Activated naive CD4-positive, alpha-beta T cell treated with anti-CD3 and anti-CD28 coated beads, Interleukin-2, amount 50 U/mL, for 24 hours (primary cell): Measurements from ENCODE around the gene SLC1A2.
A peak's percentile ranks its signal among the peaks of the same experiment; 100 is the strongest.

ENCODE experiments used
- H3K27ac Mint-ChIP-seq: one replicate; pipeline ENCODE4 v1.8.0; 2021; ENCODE audit warnings: mild to moderate bottlenecking, mixed read lengths
- H3K27me3 Mint-ChIP-seq: one replicate; pipeline ENCODE4 v1.8.0; 2021; ENCODE audit warnings: mixed read lengths
- H3K36me3 Mint-ChIP-seq: one replicate; pipeline ENCODE4 v1.8.0; 2021; ENCODE audit warnings: mixed read lengths
- H3K4me1 Mint-ChIP-seq: one replicate; pipeline ENCODE4 v1.8.0; 2021; ENCODE audit warnings: mixed read lengths
- H3K4me3 Mint-ChIP-seq: one replicate; pipeline ENCODE4 v1.8.0; 2021; ENCODE audit warnings: mild to moderate bottlenecking, mixed read lengths
- H3K9me3 Mint-ChIP-seq: one replicate; pipeline ENCODE4 v1.8.0; 2021; ENCODE audit warnings: mixed read lengths

Gene SLC1A2

DNA sequence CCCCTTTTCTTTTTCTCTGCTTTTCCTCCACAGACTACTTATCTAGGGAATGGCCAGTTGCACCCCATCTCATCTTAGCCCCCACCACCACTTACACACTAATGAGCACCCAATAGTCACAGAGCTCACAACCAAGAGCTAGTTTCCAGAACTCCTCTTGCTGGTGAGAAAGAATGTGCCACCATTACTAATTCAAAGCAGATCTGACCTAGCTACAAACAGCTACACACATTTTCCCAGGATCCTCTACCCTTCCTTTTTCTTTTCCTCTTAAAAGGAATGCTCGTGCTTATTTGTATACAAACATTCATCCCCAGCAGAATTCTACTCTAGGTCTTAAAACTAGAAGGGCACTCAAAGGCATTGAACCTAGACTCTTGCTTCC is 143.6 kb downstream of the SLC1A2 start:
- H3K4me1 Mint-ChIP-seq = peaks cover 54% of the 10 kb centered on the region
- no peak overlapping the region for H3K4me3 Mint-ChIP-seq
- H3K36me3 Mint-ChIP-seq = no peaks in the 10 kb centered on the region
- H3K27me3 Mint-ChIP-seq = no peaks in the 10 kb centered on the region
- no peak overlapping the region for H3K27ac Mint-ChIP-seq
- peaks cover 5% of the 10 kb centered on the region for H3K9me3 Mint-ChIP-seq

DNA sequence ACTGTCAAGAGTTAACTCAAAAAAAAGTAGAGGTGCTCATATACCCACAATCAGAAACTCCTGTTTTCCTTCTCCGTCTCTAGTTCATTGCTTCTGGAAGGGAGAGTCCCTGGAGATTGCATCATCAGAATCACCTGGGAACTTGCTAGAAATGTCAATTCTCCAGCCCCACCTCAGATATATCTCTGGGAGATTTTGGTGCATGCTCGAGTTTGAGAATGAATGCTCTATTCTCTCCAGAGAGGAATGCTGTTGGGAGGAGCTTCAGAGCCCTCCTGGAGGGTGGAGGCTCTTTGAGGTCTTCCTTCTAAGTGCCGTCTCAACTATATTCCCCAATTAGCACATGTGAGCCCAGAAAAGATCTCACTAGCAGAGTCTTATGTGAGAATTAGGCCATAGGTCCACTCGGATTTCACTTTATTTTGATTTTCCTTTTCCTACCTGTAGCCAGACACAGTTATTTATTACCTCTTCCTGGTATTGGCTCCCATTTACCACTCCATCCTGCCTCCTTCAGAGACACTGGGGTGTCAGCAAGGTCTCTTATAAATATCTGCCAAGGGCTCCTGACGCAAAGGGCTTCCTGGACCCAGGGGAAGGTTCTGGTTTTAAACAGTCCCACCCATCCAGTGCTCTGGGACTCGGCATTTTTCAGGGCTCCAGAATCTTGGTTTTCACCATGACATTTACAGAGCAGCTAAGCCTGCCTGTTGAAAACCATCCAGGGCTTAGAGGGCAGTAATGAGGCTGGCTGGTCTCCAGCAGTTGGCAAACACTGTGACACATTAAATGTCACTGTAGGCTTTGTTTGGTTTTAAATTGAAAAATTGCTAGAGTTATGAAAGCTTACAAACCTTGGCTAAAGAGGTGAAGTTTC is 144.2 kb downstream of the SLC1A2 start:
- no peaks in the 10 kb centered on the region for H3K36me3 Mint-ChIP-seq
- no peak overlapping the region for H3K27ac Mint-ChIP-seq
- H3K4me1 Mint-ChIP-seq = peaks cover 58% of the 10 kb centered on the region
- no peak overlapping the region for H3K4me3 Mint-ChIP-seq
- H3K27me3 Mint-ChIP-seq = no peaks in the 10 kb centered on the region
- H3K9me3 Mint-ChIP-seq = peaks cover 8% of the 10 kb centered on the region

DNA sequence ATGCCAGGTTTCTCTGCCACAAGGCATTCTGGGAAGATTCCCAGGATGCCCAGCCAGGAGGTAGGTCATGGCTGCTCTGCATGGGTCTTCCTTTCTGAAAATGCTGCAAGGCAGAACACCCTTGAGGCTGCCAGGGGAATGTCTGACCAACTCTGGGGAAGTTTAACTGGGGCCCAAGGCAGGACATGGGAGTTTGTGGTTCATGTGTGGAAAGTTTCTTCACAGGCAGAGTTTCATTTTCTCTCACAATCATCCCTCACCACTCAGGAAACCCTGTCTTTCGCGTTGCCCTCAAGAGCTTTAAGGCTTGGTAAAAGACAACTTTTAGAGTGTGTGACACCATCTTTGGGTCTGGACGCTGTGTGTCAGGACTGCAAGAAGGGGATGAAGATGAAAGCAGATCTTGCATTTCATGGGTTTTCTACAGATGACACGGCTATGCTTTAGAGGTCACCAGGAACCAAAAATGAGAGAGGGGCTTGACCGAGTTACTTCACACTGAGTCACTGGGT is 146.9 kb downstream of the SLC1A2 start:
- Mint-ChIP-seq H3K27ac (peak overlapping the region; percentile 79), H3K4me3 (peak overlapping the region; percentile 51), H3K4me1 (peaks cover 58% of the 10 kb centered on the region), H3K9me3 (peaks cover 8% of the 10 kb centered on the region), H3K36me3 (no peaks in the 10 kb centered on the region), H3K27me3 (no peaks in the 10 kb centered on the region)

DNA sequence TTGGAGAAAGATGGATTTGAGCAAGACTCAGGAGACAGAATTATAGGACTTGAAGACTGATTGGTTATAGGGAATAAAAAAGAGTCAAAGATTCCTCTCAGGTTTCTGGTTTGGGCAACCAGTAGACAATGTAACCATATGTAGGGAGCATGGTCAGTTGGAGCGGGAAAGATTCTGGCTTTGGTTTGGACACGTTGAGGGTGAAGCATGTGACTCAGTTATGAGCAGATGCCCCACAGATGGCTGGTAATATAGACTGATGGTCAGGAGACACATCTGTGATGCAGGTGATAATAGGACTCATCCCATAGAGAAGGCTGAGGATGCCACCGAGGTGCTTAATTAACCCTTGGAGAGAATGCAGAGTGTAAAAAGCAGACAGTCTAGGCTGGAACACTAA is 148.3 kb downstream of the SLC1A2 start:
- Mint-ChIP-seq H3K27ac (peak overlapping the region; percentile 32), H3K36me3 (no peaks in the 10 kb centered on the region), H3K4me3 (no peak overlapping the region), H3K4me1 (peaks cover 62% of the 10 kb centered on the region), H3K9me3 (peaks cover 8% of the 10 kb centered on the region), H3K27me3 (no peaks in the 10 kb centered on the region)

DNA sequence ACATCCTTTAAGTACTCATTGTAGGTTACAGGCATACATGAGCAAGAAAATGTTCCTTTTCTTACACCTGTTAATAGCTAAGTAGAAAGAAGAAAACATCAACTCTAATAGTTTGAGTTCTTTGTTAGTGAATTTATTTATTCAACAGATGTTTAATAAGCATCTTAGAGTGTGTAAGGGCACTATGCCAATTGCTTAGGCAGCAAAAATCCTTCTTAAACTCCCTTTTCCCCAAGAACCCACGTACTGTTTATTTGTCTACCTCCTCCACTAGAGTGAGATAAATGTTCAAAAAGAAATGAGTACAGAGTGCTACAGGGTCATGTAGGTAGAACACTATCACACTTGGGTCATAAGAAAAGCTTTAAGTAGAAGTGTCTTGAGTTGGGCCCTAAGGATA is 149.0 kb downstream of the SLC1A2 start:
- H3K27ac Mint-ChIP-seq = no peak overlapping the region
- H3K9me3 Mint-ChIP-seq = peaks cover 8% of the 10 kb centered on the region
- H3K27me3 Mint-ChIP-seq = no peaks in the 10 kb centered on the region
- no peak overlapping the region for H3K4me3 Mint-ChIP-seq
- H3K4me1 Mint-ChIP-seq = peaks cover 61% of the 10 kb centered on the region
- no peaks in the 10 kb centered on the region for H3K36me3 Mint-ChIP-seq

DNA sequence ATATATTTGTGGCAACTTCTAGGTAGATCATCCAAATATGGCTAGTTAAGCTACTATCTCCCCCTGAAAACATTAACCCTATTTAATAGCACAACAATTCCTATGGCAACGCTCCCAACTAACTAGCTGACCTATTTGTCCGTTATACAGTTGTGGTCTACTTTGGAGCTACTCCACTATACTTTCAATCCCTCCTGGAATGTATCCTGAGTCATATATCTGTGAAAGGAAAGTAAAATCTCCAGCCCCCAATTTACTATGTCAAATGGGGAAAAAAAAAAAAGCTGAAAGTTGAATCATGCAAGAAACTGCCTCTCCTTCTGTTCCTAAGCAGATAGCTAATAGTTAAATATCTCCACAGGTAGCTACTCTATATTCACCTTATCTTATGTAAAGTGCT is 151.9 kb downstream of the SLC1A2 start:
- H3K27me3 Mint-ChIP-seq = no peaks in the 10 kb centered on the region
- H3K4me1 Mint-ChIP-seq = peaks cover 35% of the 10 kb centered on the region
- H3K36me3 Mint-ChIP-seq = no peaks in the 10 kb centered on the region
- H3K9me3 Mint-ChIP-seq = peaks cover 8% of the 10 kb centered on the region
- no peak overlapping the region for H3K4me3 Mint-ChIP-seq
- no peak overlapping the region for H3K27ac Mint-ChIP-seq

DNA sequence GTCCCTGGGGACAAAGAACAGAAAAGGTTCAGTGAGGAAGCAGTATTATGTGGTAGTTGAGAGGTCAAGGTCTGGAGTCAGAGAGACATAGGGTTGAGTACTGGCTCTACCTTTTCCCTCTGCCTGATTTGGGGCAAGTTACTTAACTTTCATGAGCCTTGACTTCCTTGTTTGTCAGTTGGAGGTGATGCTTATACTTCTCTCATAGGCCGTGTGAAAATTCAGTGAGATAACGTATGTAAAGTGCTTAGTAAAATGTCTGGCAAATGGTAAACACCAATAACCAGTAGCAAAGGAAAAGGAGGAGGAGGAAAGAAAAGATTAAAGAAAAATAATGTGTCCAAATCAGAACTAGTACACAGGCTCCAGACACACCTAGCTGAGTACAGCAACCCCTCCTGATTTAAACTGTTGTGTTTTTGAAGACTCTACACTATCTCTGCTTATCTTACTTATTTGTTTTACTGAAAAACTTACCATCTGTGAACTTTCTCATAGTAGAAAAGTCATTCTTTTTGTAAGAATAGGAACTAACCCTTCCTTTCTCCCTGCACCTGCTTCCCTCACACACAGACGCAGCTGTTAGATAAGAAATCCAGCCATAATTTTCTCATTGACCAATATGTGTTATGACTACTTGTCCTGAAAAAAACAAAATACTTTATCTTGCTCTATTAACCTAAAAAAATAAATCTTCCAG is 153.5 kb downstream of the SLC1A2 start:
- H3K9me3 Mint-ChIP-seq = peaks cover 4% of the 10 kb centered on the region
- H3K4me3 Mint-ChIP-seq = no peak overlapping the region
- no peaks in the 10 kb centered on the region for H3K36me3 Mint-ChIP-seq
- H3K27ac Mint-ChIP-seq = no peak overlapping the region
- H3K4me1 Mint-ChIP-seq = peaks cover 20% of the 10 kb centered on the region
- no peaks in the 10 kb centered on the region for H3K27me3 Mint-ChIP-seq

DNA sequence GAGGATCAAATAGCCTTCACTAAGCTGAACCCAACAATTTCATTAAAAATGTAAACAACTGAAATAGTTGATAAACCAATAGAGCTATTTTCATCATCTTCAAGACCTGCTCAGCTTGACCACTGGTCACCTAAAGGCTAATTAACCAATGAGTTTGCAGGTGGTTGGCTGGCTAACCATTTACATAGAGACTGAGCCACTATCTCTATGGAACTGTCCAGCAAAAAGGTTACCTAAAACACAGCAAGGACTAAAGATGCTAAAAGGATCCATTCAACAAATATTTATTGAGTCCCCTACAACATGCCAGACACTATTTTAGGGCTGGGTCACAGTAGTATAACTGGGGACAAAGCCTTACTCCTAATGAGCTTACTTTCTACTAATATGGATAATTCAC is 156.6 kb downstream of the SLC1A2 start:
- Mint-ChIP-seq H3K27me3 (no peaks in the 10 kb centered on the region), H3K4me3 (no peak overlapping the region), H3K36me3 (no peaks in the 10 kb centered on the region), H3K9me3 (no peaks in the 10 kb centered on the region), H3K4me1 (peaks cover 29% of the 10 kb centered on the region), H3K27ac (no peak overlapping the region)

DNA sequence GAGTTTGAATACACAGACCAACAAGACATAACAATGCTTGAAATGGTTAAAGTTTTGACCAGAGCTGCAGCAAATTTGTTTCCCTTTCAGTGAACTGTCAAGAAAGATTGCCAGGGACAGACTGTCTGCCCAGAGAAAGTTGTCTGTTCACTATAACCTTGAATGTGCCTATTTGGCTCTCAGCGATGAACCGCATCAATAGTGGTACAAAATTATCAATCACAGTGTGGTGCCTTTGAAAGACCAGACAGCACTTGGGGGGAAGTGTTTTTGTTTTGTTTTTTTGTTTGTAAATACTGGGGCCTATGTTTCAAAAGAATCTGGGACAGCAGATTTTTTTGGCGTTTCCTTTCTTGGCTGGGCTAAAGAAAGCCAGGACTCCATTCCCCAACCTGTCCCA is 157.3 kb downstream of the SLC1A2 start:
- no peak overlapping the region for H3K27ac Mint-ChIP-seq
- no peaks in the 10 kb centered on the region for H3K9me3 Mint-ChIP-seq
- no peaks in the 10 kb centered on the region for H3K27me3 Mint-ChIP-seq
- H3K36me3 Mint-ChIP-seq = no peaks in the 10 kb centered on the region
- H3K4me1 Mint-ChIP-seq = peaks cover 36% of the 10 kb centered on the region
- H3K4me3 Mint-ChIP-seq = no peak overlapping the region

DNA sequence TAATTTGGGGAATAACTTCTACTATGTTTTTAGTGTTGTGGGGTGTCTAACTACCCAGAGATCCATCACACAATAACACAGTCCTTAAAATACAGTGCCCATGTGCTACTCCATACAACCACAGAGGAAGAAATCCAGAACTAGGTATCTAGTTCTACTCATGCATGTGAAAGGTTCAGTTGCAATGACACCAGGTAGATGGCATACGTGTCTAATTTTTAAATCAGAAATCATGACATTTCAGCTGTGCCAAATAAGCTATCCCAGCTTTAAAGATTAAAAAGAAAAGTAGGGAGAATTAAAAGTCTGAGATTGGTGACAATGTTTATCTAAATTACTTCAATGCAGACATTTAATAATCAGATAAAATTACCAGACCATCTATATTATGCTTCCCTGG is 158.2 kb downstream of the SLC1A2 start:
- no peaks in the 10 kb centered on the region for H3K27me3 Mint-ChIP-seq
- no peaks in the 10 kb centered on the region for H3K36me3 Mint-ChIP-seq
- H3K4me1 Mint-ChIP-seq = peaks cover 36% of the 10 kb centered on the region
- H3K4me3 Mint-ChIP-seq = no peak overlapping the region
- no peaks in the 10 kb centered on the region for H3K9me3 Mint-ChIP-seq
- H3K27ac Mint-ChIP-seq = no peak overlapping the region

DNA sequence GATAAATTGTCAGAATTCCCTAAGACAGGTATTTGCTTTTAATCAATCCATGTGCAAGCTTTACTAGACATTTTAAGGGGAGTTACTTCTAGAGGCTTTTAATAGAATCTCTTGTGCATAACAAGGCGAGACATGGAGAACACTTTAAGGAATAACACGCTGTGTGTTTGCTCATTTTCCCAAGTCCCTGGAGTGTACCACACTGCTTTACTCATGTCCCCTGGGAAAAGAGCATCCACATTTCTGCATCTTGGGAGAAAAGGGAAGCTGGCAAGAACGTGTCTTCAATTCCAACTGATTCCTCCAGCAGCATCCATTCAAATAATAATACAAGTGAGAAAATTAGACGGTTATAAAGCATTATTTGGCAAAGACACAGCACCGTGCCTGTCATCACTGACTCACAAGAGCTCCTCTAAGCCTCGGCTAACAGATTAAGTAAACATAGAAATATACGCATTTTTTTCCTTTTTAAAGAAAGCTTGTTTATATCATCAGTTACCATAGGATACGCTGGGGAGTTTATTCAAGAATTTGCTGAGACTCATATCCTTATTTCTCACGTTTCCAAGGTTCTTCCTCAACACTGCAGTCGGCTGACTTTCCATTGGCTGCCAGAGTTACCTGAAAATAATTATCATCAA is 158.9 kb downstream of the SLC1A2 start:
- Mint-ChIP-seq H3K4me3 (no peak overlapping the region), H3K4me1 (peaks cover 37% of the 10 kb centered on the region), H3K27me3 (no peaks in the 10 kb centered on the region), H3K36me3 (no peaks in the 10 kb centered on the region), H3K27ac (peak overlapping the region; percentile 1), H3K9me3 (no peaks in the 10 kb centered on the region)

DNA sequence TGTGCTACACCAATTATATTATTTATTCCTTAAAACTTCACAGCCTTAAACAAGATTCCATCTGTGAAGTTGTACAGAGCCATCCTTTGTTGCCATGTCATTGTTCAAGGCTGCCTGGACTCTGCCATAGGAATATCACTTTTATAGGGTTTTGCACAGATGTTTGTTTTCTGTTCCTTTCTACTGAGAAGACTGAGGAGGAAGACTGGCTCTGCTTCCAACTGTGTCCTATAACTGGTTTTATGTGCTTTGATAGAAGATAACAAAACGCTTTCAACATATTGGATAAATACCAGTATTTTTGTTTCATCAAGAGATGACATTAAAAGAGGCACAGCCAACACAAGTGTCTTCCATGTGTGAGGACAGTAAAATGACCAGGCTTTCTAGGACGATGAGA is 159.8 kb downstream of the SLC1A2 start:
- H3K27ac Mint-ChIP-seq = no peak overlapping the region
- no peaks in the 10 kb centered on the region for H3K9me3 Mint-ChIP-seq
- peaks cover 45% of the 10 kb centered on the region for H3K4me1 Mint-ChIP-seq
- no peaks in the 10 kb centered on the region for H3K27me3 Mint-ChIP-seq
- H3K36me3 Mint-ChIP-seq = no peaks in the 10 kb centered on the region
- H3K4me3 Mint-ChIP-seq = no peak overlapping the region

DNA sequence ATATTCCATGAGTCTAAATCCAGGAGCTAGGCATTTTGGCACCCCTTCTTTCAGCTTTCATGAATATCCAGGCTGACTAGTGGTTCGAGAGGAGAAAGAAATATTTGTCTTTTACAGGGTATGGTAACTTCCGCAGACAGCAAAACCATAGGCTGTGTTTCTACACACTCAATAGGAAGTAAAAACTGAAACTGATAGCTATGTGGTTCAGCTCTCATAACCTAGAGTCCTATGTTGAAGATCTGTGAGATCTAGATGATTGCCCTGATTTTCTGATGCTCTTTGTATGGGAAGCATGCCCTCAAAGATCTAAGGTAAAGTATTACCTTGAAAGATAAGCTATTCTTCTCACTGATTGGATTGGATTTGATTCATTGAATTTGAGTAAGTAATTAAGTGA is 162.1 kb downstream of the SLC1A2 start:
- peak overlapping the region; percentile 74 for H3K27ac Mint-ChIP-seq
- H3K36me3 Mint-ChIP-seq = no peaks in the 10 kb centered on the region
- no peaks in the 10 kb centered on the region for H3K27me3 Mint-ChIP-seq
- H3K4me3 Mint-ChIP-seq = peak overlapping the region; percentile 63
- H3K9me3 Mint-ChIP-seq = no peaks in the 10 kb centered on the region
- peaks cover 56% of the 10 kb centered on the region for H3K4me1 Mint-ChIP-seq

DNA sequence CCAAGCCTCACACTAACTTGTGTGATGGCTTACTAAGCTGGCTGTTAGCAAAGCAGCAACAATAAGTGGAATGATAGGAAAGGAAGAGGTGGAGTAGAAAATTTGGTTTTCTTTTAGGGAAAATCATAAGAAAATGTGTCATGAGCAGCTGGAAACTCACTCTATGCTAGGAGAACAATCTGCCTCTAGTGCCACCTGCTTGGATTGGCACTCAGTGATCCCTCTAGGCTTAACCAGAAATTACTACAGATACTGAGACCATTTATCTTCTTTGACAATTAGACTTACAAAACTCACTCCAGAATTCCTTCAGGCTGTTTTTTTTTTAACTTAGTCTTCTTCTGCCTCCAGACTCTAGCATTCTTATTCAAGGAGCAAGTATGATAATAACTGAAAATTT is 163.1 kb downstream of the SLC1A2 start:
- Mint-ChIP-seq H3K4me1 (peaks cover 66% of the 10 kb centered on the region), H3K27me3 (no peaks in the 10 kb centered on the region), H3K36me3 (no peaks in the 10 kb centered on the region), H3K9me3 (no peaks in the 10 kb centered on the region), H3K27ac (peak overlapping the region; percentile 12), H3K4me3 (peak overlapping the region; percentile 26)

DNA sequence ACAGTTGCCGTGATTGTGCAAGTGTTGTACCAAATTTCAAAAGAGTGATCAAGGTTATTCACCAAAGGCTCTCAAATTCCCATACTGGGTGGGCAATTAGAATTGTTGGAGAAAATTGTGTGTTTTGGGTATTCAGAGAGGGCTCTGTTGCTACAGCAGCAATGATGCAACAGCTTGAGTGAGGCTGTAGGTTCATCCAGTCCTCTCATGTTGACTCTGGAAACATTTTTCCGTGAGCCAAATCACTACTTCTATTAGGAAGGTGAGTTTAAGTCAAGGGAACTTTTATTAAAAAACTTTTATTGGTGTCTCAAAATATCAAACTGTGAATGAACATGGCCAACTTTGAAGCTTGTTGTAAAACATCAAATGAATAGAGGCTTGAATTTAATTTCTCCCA is 163.8 kb downstream of the SLC1A2 start:
- H3K36me3 Mint-ChIP-seq = no peaks in the 10 kb centered on the region
- H3K9me3 Mint-ChIP-seq = no peaks in the 10 kb centered on the region
- H3K4me3 Mint-ChIP-seq = no peak overlapping the region
- H3K27ac Mint-ChIP-seq = no peak overlapping the region
- H3K4me1 Mint-ChIP-seq = peaks cover 71% of the 10 kb centered on the region
- no peaks in the 10 kb centered on the region for H3K27me3 Mint-ChIP-seq

DNA sequence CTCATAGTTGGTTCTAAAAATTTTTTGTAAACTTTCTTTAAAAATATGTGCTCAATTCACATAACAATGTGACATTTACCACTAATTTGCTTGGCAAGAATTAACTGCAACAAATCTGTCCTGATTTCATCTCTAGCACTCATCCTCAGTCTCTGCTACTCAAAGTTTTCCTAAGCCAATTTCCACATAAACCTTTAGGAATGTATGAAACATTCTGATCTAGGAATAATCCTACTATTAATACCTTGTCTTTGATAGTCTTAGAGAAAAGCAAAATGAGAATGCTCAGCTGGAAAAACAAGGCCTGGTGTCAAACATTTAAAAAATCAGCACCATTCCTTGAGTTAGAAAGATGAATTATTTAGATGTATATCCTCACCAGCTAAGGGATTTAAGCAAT is 166.1 kb downstream of the SLC1A2 start:
- H3K27ac Mint-ChIP-seq = no peak overlapping the region

More for the DNA sequence above, 166.1 kb downstream of the SLC1A2 start:
- Mint-ChIP-seq H3K27me3 (no peaks in the 10 kb centered on the region), H3K36me3 (peaks cover 3% of the 10 kb centered on the region), H3K4me3 (no peak overlapping the region), H3K9me3 (no peaks in the 10 kb centered on the region), H3K4me1 (peaks cover 82% of the 10 kb centered on the region)
